Measurements from ENCODE around the gene DDX24. TPM values are rescaled to one million over a fixed set of nuclear protein-coding genes. Genes with fewer than 3 reads are reported as not detected.
A peak's percentile ranks its signal among the peaks of the same experiment; 100 is the strongest.

Gene DDX24
- total RNA-seq, 4 donors from 2014 or later, result 116 to 170 (median 151) TPM

DNA sequence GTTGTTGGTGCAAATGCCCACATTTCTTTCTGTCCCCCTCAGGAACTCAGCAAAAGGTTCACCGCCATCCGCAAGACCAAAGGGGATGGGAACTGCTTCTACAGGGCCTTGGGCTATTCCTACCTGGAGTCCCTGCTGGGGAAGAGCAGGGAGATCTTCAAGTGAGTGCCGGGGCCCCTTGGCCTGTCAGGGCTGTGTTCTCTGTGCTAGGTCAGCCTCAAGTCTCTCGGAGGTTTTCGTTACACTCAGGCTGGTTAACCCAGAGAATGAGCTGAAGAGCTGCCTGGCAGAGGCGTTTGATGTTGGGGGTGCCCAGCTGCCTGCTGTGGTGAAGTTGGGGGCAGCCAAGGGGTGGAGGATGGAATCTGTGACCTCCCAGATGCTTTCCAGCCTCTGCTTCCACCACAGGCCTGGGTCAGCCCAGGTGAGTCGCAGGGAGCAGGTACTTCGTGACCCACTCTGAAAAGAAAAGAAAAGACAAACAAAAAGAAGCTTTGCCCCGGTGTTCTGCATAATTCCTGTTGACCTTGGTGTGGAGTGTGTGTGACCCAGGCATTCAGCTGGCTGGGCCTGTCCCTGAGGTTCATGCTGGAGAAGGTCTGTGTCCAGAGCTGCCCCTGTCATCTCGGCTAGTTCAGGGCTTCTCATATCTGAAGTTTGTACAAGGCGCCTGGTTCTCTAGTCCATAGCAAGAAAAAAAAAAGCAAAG is 41.9 kb downstream of the DDX24 start:
- Histone ChIP-seq H3K27ac (no peak overlapping the region), H3K36me3 (peaks cover 0 to 13% (median 0%) of the 10 kb centered on the region in 3 donors), H3K27me3 (no peaks in the 10 kb centered on the region), H3K9me3 (no peaks in the 10 kb centered on the region), H3K4me1 (peaks cover 0 to 10% (median 2%) of the 10 kb centered on the region in 4 donors), H3K4me3 (no peak overlapping the region)
- TF ChIP-seq EP300 (IDR thresholded peaks at IDR 0.05), result no peak
- no peak for TF ChIP-seq POLR2A (IDR thresholded peaks at IDR 0.05)
- TF ChIP-seq, protein P1, sequence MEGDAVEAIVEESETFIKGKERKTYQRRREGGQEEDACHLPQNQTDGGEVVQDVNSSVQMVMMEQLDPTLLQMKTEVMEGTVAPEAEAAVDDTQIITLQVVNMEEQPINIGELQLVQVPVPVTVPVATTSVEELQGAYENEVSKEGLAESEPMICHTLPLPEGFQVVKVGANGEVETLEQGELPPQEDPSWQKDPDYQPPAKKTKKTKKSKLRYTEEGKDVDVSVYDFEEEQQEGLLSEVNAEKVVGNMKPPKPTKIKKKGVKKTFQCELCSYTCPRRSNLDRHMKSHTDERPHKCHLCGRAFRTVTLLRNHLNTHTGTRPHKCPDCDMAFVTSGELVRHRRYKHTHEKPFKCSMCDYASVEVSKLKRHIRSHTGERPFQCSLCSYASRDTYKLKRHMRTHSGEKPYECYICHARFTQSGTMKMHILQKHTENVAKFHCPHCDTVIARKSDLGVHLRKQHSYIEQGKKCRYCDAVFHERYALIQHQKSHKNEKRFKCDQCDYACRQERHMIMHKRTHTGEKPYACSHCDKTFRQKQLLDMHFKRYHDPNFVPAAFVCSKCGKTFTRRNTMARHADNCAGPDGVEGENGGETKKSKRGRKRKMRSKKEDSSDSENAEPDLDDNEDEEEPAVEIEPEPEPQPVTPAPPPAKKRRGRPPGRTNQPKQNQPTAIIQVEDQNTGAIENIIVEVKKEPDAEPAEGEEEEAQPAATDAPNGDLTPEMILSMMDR (IDR thresholded peaks at IDR 0.05), result no peak
- DNase-seq (ENCODE audit: low spot score in 2 of 2), result no peak
- 87 to 88% methylated on average over 7 to 11 of the region's 11 CpGs for WGBS, 2 donors

DNA sequence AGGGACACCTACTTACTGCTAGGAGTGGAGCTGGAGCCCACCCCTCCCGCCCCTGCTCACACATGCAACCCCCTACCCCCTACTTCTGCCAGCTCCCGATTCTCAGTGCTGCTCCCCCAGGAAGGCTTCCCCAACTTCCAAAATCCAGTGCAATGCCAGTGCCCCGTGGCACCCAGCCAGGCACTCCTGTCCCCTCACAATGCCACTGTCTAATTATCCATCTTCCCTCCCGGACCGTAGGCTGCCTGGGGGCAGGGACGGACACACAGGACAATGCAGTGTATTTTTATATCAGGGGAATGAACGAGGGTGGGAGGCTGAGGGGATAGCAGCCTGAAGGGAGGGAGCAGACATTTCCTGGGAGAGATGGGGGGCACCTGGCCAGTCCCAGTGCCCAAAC is 42.5 kb downstream of the DDX24 start:
- DNase-seq (ENCODE audit: low spot score in 2 of 2), result no peak
- TF ChIP-seq EP300 (IDR thresholded peaks at IDR 0.05) (no peak), POLR2A (IDR thresholded peaks at IDR 0.05) (no peak)
- TF ChIP-seq, protein P1 (IDR thresholded peaks at IDR 0.05), result no peak
- WGBS, 2 donors, result 70 to 78% methylated on average over 6 to 7 of the region's 7 CpGs
- H3K4me3 ChIP-seq, result no peak overlapping the region
- H3K36me3 ChIP-seq, result peaks cover 0 to 7% (median 0%) of the 10 kb centered on the region in 3 donors
- no peaks in the 10 kb centered on the region for H3K27me3 ChIP-seq
- no peaks in the 10 kb centered on the region for H3K9me3 ChIP-seq
- H3K27ac ChIP-seq, result no peak overlapping the region
- peaks cover 0 to 10% (median 2%) of the 10 kb centered on the region in 4 donors for H3K4me1 ChIP-seq

DNA sequence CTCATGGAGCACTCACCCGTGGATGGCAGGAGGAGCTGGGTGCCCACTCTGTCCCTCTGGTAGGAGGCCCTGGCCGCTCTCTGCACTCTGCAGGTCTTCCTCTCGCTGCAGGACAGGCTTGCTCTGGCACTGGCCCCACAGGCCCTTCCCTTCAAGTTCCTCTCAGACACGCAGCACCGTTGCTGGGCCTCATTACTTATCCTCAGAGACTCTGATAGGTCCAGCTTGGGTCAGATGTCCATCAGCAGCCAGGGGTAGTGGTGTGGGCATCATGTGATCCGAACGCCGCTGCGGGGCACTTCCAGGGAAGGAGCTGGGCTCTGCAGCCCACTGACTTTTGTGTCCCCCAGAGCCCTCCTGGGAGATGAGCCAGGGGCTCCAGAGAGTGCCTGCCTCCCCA is 43.0 kb downstream of the DDX24 start:
- no peak for TF ChIP-seq EP300 (IDR thresholded peaks at IDR 0.05)
- TF ChIP-seq POLR2A (IDR thresholded peaks at IDR 0.05), result no peak
- TF ChIP-seq, protein P1 (IDR thresholded peaks at IDR 0.05), result no peak
- H3K4me1 ChIP-seq, result peaks cover 0 to 10% (median 2%) of the 10 kb centered on the region in 4 donors
- peaks cover 0 to 6% (median 0%) of the 10 kb centered on the region in 3 donors for H3K36me3 ChIP-seq
- no peak overlapping the region for H3K27ac ChIP-seq
- DNase-seq (ENCODE audit: low spot score in 2 of 2), result no peak
- H3K4me3 ChIP-seq, result no peak overlapping the region
- no peaks in the 10 kb centered on the region for H3K9me3 ChIP-seq
- no peaks in the 10 kb centered on the region for H3K27me3 ChIP-seq
- 84 to 85% methylated on average over 9 of the region's 9 CpGs for WGBS, 2 donors

DNA sequence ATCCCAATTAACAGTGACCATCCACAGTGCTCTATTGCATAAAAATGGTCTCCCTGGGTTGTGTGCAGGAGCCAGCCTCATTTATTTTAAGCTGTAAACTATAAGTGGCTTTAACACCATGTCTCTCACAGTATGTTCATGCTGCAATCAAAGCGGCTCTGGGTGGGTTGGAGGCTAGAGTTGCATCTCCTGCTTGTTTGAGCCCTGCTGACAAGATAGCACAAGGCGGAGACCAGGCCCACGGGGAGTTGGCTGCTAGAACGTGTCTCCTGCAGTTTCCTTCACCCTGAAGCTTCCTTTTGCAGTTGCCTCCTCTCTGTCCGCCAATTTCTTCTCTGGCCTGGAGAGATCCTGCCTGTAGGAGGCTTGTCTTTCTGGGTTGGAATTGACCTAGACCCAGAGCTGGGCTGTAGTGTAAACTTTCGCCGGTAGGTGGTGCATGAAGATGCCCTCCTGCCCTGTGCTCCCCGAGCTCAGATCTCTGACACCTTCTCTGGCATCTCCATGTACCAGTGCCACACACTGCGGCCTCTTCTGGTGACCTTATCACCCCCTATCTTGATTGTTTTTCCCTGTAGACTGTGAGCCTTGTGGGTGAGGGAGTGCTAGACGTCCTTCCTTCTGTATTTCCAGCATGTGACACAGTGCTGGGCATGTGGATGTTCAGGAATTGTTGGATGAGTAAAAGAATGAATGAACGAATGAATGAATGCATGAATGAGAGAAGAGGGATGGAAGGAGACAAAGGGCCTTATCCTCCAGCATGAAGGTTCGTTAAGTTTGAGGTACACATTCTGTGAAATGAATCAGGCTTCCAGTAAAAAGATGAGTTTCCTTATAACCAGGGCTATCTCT is 44.5 kb downstream of the DDX24 start:
- Histone ChIP-seq H3K9me3 (no peaks in the 10 kb centered on the region), H3K27me3 (no peaks in the 10 kb centered on the region), H3K36me3 (peaks cover 0 to 6% (median 0%) of the 10 kb centered on the region in 3 donors), H3K4me1 (no peaks in the 10 kb centered on the region), H3K27ac (no peak overlapping the region), H3K4me3 (no peak overlapping the region)
- DNase-seq (ENCODE audit: low spot score in 2 of 2), result peak; percentile 61 to 87
- TF ChIP-seq POLR2A (IDR thresholded peaks at IDR 0.05), result no peak
- TF ChIP-seq, protein P1 (IDR thresholded peaks at IDR 0.05), result peak; percentile 75 to 86 (median 82)
- 34 to 36% methylated on average over 12 of the region's 12 CpGs for WGBS, 2 donors

DNA sequence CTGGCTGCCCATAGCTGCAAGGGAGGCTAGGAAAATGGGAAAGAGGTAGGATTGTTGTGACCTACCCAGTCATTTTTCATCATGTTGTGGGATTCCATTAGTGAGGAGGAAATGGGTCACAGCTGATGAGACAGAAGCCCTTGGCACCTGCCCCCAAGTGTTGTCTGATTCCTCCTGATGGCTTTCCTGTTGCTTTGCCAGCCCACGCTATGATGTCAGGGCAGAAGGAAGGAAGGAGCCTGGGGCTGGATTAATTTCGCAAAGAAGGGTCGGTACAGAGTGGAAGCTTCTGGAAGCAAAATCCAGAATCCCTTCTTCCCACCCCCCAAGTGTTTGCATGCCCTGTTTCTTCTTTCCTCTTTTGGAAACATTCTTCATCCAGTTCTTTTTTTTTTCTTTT is 46.1 kb downstream of the DDX24 start:
- H3K27me3 ChIP-seq, result no peaks in the 10 kb centered on the region
- H3K36me3 ChIP-seq, result peaks cover 0 to 6% (median 0%) of the 10 kb centered on the region in 3 donors
- TF ChIP-seq EP300 (IDR thresholded peaks at IDR 0.05) (no peak), POLR2A (IDR thresholded peaks at IDR 0.05) (no peak)
- TF ChIP-seq, protein P1 (IDR thresholded peaks at IDR 0.05), result no peak
- DNase-seq (ENCODE audit: low spot score in 2 of 2), result no peak
- 82 to 87% methylated on average over 3 of the region's 3 CpGs for WGBS, 2 donors
- no peak overlapping the region for H3K4me3 ChIP-seq
- no peaks in the 10 kb centered on the region for H3K9me3 ChIP-seq
- no peaks in the 10 kb centered on the region for H3K4me1 ChIP-seq
- no peak overlapping the region for H3K27ac ChIP-seq
